ENCODE results near the gene PSMD12.
"Not testable (repeated sequence)": the region's sequence is repeated elsewhere in the genome, so short reads cannot be mapped to it uniquely, and the experiment has no call there.

The PSMD12 gene

GRCh38 chr17:67358612-67359011, 7.8 kb downstream of the PSMD12 start:
- DNase-seq (ENCODE audit: low spot score) = no peak

DNA sequence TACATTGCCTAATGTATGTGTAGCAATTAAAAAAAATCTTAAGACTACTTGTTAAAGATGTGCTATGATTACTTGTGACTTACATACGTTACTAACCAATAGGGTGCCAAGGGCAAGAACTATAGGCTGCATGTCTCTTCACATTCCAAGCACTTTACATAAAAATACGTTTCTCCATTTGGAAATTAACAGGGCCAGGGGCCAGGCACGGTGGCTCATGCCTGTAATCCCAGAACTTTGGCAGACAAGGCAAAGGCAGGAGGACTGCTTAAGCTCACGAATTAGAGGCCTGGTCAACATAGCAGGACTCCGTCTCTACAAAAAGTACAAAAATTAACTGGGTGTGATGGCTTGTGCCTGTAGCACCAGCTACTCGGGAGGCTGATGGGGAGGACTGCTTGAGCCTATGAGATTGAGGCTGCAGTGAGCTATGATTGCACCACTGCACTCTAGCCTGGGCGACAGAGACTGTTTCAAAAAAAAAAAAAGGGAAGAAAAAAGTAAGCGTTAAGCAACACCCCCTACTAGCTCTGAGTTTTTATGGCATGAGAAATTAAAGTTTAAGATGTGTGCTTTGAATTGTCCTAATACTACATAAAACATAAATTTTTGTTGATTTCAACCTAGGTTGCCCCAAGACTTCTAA, 12.3 kb downstream of the PSMD12 start:
- DNase-seq (ENCODE audit: low spot score) = no peak

GRCh38 chr17:67353161-67353560, 13.2 kb downstream of the PSMD12 start:
- DNase-seq (ENCODE audit: low spot score) = no peak

DNA sequence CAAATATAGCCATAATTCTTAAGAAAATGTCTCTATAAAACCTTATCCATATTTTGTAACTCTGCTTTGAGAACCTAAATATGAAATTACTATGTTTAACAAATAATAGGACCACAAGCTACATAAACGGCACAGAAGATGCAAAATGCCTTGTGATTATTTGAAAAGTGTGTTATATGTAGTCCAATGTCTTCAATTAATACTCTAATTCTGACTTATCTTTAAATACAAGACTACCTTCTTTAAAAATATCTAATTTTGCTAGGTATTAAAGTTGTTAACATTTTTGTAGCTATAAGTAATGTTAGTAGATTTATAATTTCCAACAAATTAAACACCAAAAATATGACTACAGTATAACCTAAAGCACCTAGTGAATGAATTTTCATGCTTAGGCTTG, 17.0 kb downstream of the PSMD12 start:
- DNase-seq (ENCODE audit: low spot score) = no peak

DNA sequence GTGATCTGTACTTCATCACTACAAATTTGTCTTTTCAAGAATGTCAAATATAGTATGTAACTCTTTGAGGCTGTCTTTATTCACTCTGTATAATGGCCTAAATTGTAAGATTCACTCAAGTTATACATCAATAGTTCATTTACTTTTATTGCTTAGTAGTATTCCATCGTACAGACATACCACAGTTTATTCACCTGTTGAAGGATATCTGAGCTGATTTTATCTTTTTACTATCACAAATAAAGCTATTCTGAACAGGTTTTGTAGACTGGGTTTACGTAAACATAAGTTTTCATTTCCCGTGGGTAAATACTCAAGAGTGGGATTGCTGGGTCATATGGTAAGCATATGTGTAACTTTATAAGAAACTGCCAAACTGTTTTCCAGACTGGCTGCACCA, 18.6 kb downstream of the PSMD12 start:
- no peak for DNase-seq (ENCODE audit: low spot score)

GRCh38 chr17:67343237-67343636, 23.1 kb downstream of the PSMD12 start:
- no peak for DNase-seq (ENCODE audit: low spot score)

DNA sequence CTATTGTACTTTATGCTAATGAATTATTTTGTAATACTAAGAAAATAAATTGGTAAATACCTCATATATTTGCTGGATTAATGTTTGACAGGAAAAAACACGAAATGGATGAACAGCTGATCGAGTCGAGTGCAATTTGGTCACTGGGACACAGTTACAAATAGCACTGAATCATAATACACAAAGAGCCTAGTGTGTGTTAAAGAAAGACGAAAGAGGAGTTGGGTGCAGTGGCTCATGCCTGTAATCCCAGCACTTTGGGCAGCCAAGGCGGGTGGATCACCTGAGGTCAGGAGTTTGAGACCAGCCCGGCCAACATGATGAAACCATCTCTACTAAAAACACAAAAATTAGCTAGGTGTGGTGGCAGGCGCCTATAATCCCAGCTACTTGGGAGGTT, 28.0 kb downstream of the PSMD12 start:
- DNase-seq (ENCODE audit: low spot score) = not testable (repeated sequence)

DNA sequence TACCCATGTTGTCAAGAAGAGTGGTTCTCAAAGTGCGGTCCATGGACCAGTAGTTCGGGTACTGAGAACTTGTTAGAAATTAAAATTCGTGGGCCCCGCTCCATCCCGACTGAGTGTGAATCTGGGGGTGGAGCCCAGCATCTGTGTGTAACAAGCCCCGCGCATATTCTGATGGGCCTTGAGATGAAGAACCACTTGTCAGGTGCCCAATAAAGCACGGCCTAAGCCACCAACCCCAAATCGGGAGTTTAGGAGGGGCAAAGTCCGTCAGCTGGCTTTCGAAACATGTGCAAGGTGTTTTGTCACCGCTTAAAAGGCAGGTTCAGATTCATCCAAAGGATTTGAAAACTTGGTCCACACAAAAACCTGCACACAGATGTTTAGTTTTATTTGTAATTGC, 29.5 kb downstream of the PSMD12 start:
- DNase-seq (ENCODE audit: low spot score) = no peak

GRCh38 chr17:67335245-67335835, 31.0 kb downstream of the PSMD12 start:
- no peak for DNase-seq (ENCODE audit: low spot score)

GRCh38 chr17:67332162-67332508, 34.2 kb downstream of the PSMD12 start:
- not testable (repeated sequence) for DNase-seq (ENCODE audit: low spot score)

GRCh38 chr17:67331381-67332161, 34.8 kb downstream of the PSMD12 start:
- DNase-seq (ENCODE audit: low spot score) = not testable (repeated sequence)

DNA sequence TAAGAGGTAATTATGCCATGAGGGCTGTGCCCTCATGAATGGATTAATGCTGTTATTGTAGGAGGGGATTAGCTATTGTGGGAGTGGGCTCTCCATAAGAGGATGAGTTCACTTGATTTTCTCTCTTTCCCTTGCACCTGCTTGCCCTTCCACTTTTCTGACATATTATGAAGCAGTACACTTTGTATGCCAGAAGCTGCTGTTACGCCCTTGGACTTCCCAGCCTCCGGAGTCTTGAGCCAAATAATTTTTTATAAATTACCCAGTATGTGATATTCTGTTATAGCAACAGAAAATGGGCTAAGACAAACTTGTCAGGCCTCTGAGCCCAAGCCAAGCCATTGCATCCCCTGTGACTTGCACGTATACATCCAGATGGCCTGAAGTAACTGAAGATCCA, 38.4 kb downstream of the PSMD12 start:
- no peak for DNase-seq (ENCODE audit: low spot score)

DNA sequence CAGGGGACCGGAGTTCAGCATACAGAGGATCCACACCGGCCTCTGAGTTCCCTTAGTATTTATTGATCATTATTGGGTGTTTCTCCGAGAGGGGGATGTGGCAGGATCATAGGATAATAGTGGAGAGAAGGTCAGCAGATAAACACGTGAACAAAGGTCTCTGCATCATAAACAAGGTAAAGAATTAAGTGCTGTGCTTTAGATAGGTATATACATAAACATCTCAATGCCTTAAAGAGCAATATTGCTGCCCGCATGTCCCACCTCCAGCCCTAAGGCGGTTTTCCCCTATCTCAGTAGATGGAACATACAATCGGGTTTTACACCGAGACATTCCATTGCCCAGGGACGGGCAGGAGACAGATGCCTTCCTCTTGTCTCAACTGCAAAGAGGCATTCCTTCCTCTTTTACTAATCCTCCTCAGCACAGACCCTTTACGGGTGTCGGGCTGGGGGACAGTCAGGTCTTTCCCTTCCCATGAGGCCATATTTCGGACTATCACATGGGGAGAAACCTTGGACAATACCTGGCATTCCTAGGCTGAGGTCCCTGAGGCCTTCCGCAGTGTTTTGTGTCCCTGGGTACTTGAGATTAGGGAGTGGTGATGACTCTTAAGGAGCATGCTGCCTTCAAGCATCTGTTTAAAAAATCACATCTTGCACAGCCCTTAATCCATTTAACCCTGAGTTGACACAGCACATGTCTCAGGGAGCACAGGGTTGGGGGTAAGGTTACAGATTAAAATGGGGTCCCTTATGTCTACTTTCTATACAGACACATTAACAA, 39.2 kb downstream of the PSMD12 start:
- not testable (repeated sequence) for DNase-seq (ENCODE audit: low spot score)

GRCh38 chr17:67326440-67326839, 39.9 kb downstream of the PSMD12 start:
- DNase-seq (ENCODE audit: low spot score) = no peak

DNA sequence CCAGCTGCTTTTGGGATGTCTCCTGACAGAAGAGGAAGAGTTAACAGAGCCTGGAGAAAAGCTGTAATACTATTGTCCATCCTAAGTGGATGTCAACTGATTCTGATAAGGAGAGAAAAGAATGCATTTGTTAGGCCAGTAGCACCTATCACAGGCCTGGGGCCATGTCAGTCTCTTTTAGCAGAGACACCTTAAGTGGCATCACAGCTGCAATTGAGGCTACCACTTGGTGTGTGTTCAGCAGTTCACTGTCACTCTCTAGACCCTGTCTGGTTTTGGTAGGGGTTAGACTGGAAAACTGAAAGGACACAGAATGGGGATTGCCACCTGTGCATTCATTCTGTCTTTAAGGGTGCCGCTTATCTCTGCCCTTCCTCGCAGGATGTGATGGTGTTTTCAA, 42.0 kb downstream of the PSMD12 start:
- no peak for DNase-seq (ENCODE audit: low spot score)

GRCh38 chr17:67323445-67323844, 42.9 kb downstream of the PSMD12 start:
- DNase-seq (ENCODE audit: low spot score) = no peak

- no peak for DNase-seq (ENCODE audit: low spot score)
Measured at GRCh38 chr17:67322042-67322787, 44.2 kb downstream of the PSMD12 start.

- not testable (repeated sequence) for DNase-seq (ENCODE audit: low spot score)
Measured at GRCh38 chr17:67321486-67321885, 44.9 kb downstream of the PSMD12 start.

- DNase-seq (ENCODE audit: low spot score) = no peak
Measured at GRCh38 chr17:67316781-67317180, 49.6 kb downstream of the PSMD12 start.

DNA sequence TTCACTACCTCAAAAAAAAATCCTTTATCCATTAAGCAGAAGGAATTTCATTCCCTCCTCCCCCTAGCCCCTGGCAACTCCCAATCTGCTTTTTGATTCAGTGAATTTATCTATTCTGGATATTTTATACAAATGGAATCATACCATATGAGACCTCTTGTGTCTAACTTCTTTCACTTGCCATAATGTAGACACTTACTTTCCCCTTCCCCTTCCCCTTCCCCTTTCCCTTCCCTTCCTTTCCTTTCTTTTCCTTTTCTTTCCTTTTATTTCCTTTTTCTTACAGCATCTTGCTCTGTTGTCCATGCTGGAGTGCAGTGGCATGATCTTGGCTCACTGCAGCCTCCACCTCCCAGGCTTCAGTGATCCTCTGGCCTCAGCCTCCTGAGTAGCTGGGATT, 50.5 kb downstream of the PSMD12 start:
- no peak for DNase-seq (ENCODE audit: low spot score)

GRCh38 chr17:67312265-67312664, 54.1 kb downstream of the PSMD12 start:
- no peak for DNase-seq (ENCODE audit: low spot score)

DNA sequence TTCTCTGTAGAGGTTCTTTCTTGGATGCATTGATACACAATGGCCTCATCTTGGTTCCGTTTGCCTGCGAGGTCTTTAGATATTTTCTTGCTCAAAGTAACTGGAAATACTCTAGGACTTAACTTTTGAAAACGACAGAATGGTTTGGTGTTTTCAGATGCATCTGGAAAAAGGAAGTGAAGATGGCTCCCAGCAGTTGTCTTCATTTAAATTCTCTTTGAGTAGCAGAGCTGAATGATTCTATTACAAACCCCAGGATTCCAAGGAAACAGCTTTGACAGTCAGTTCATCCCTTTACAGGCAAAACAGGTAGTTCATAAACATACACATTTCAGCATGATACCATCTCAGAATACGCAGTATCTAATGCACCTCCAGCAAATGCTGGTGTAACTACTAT, 54.8 kb downstream of the PSMD12 start:
- no peak for DNase-seq (ENCODE audit: low spot score)

All from LoVo (cell line).